Spinal cord (tissue), 10 donors: ENCODE data around the gene KLK4. TPM values are rescaled to one million over a fixed set of nuclear protein-coding genes. Genes with fewer than 3 reads are reported as not detected.
"Not testable (repeated sequence)": the region's sequence is repeated elsewhere in the genome, so short reads cannot be mapped to it uniquely, and the experiment has no call there.

Source experiments
- DNase-seq, 6 donors: peaks; one replicate each; pipeline versions ENCODE4 v3.0.0 to v3.0.0-alpha.2; 2013 to 2015; ENCODE audit warnings: low spot score in 6 of 6, low read depth in 4 of 6
- H3K27ac ChIP-seq: one replicate; pipeline ENCODE4 v1.5.1; 2013; ENCODE audit warnings: low read depth, low read length, control low read depth
- H3K27me3 ChIP-seq: one replicate; pipeline ENCODE4 v1.6.1; 2013; ENCODE audit warnings: low read length; ENCODE audit not compliant: control insufficient read depth, insufficient read depth
- H3K36me3 ChIP-seq: one replicate; pipeline ENCODE4 v1.6.1; 2013; ENCODE audit warnings: low read length; ENCODE audit not compliant: control insufficient read depth, insufficient read depth
- H3K4me1 ChIP-seq: one replicate; pipeline ENCODE4 v1.6.1; 2013; ENCODE audit warnings: low read length; ENCODE audit not compliant: control insufficient read depth, insufficient read depth
- H3K4me3 ChIP-seq: one replicate; pipeline ENCODE4 v1.5.1; 2013; ENCODE audit warnings: low read depth, low read length, control low read depth
- H3K9me3 ChIP-seq: one replicate; pipeline ENCODE4 v1.6.1; 2013; ENCODE audit warnings: low read length; ENCODE audit not compliant: control insufficient read depth, insufficient read depth
- WGBS: methylation state at CpG from one replicate; pipeline ENCODE4 v1.1.5; 2013; ENCODE audit warnings: missing lambda C conversion rate; ENCODE audit not compliant: insufficient coverage; 5-methylcytosine and 5-hydroxymethylcytosine counted together
- polyA plus RNA-seq, 2 donors: library from polyadenylated mRNA; unstranded; fragments of 120-200 nt; gene quantifications; one replicate each; pipeline ENCODE4 v1.2.1, GENCODE V29; 2013; ENCODE audit not compliant: insufficient read length in 2 of 2
- total RNA-seq, 2 donors: library from RNA; depleted of rRNA in 1 of 2; stranded (reverse); fragments of 120-200 nt in 1 of 2; fragments of >200 nt in 1 of 2; gene quantifications; one replicate each; pipeline versions ENCODE4 v1.2.3 to v1.2.4, GENCODE V29; 2013 to 2014
- donor health status: healthy.

KLK4 gene
- total and polyA plus RNA-seq, 4 donors: 0.59 to 1.9 (median 1.6) TPM; not detected in 1

GRCh38 chr19:50899569-50899968 lies 11.6 kb downstream of the KLK4 start:
- WGBS: 71% methylated on average over 1 of the region's 3 CpGs
- H3K27ac ChIP-seq: no peak overlapping the region
- no peak for DNase-seq
- no peaks in the 10 kb centered on the region for H3K4me1 ChIP-seq
- no peaks in the 10 kb centered on the region for H3K36me3 ChIP-seq
- no peaks in the 10 kb centered on the region for H3K27me3 ChIP-seq
- H3K9me3 ChIP-seq: no peaks in the 10 kb centered on the region
- no peak overlapping the region for H3K4me3 ChIP-seq

- Histone ChIP-seq H3K4me1 (no peaks in the 10 kb centered on the region), H3K4me3 (no peak overlapping the region), H3K27me3 (no peaks in the 10 kb centered on the region), H3K9me3 (no peaks in the 10 kb centered on the region), H3K36me3 (no peaks in the 10 kb centered on the region), H3K27ac (no peak overlapping the region)
- WGBS: no CpG with 5 or more reads among the region's 4 CpGs
- no peak for DNase-seq
Observed at GRCh38 chr19:50898018-50898417, 13.2 kb downstream of the KLK4 start.

GRCh38 chr19:50897612-50898011 lies 13.6 kb downstream of the KLK4 start:
- no peak for DNase-seq
- H3K4me1 ChIP-seq: no peaks in the 10 kb centered on the region
- no peak overlapping the region for H3K27ac ChIP-seq
- H3K36me3 ChIP-seq: no peaks in the 10 kb centered on the region
- 71% methylated on average over 3 of the region's 3 CpGs for WGBS
- no peaks in the 10 kb centered on the region for H3K27me3 ChIP-seq
- H3K4me3 ChIP-seq: no peak overlapping the region
- no peaks in the 10 kb centered on the region for H3K9me3 ChIP-seq

GRCh38 chr19:50897191-50897607 lies 14.0 kb downstream of the KLK4 start:
- no peaks in the 10 kb centered on the region for H3K36me3 ChIP-seq
- no peak for DNase-seq
- H3K4me3 ChIP-seq: no peak overlapping the region
- no peaks in the 10 kb centered on the region for H3K9me3 ChIP-seq
- H3K27ac ChIP-seq: no peak overlapping the region
- no CpG with 5 or more reads among the region's 3 CpGs for WGBS
- no peaks in the 10 kb centered on the region for H3K27me3 ChIP-seq
- no peaks in the 10 kb centered on the region for H3K4me1 ChIP-seq

- H3K36me3 ChIP-seq: no peaks in the 10 kb centered on the region
- H3K27me3 ChIP-seq: no peaks in the 10 kb centered on the region
- H3K4me1 ChIP-seq: no peaks in the 10 kb centered on the region
- H3K9me3 ChIP-seq: no peaks in the 10 kb centered on the region
- H3K27ac ChIP-seq: no peak overlapping the region
- 94% methylated on average over 2 of the region's 6 CpGs for WGBS
- no peak for DNase-seq
- H3K4me3 ChIP-seq: no peak overlapping the region
Observed at GRCh38 chr19:50896591-50897190, 14.5 kb downstream of the KLK4 start.

GRCh38 chr19:50896089-50896590 lies 15.1 kb downstream of the KLK4 start:
- not testable (repeated sequence) for H3K36me3 ChIP-seq, H3K4me1 ChIP-seq, H3K9me3 ChIP-seq, H3K4me3 ChIP-seq, H3K27me3 ChIP-seq, DNase-seq, H3K27ac ChIP-seq
- WGBS: 91% methylated on average over 7 of the region's 9 CpGs

- no peak for DNase-seq
- Histone ChIP-seq H3K27me3 (no peaks in the 10 kb centered on the region), H3K4me3 (no peak overlapping the region), H3K9me3 (no peaks in the 10 kb centered on the region), H3K4me1 (no peaks in the 10 kb centered on the region), H3K36me3 (no peaks in the 10 kb centered on the region), H3K27ac (no peak overlapping the region)
- WGBS: 73% methylated on average over 10 of the region's 10 CpGs
Observed at GRCh38 chr19:50894478-50895356, 16.5 kb downstream of the KLK4 start.

- WGBS: 86% methylated on average over 15 of the region's 18 CpGs
- peaks cover 5% of the 10 kb centered on the region for H3K27me3 ChIP-seq
- H3K27ac ChIP-seq: no peak overlapping the region
- no peaks in the 10 kb centered on the region for H3K4me1 ChIP-seq
- no peaks in the 10 kb centered on the region for H3K9me3 ChIP-seq
- no peak overlapping the region for H3K4me3 ChIP-seq
- H3K36me3 ChIP-seq: no peaks in the 10 kb centered on the region
- no peak for DNase-seq
Observed at GRCh38 chr19:50893047-50893736, 18.0 kb downstream of the KLK4 start.

- no peaks in the 10 kb centered on the region for H3K9me3 ChIP-seq
- peaks cover 11% of the 10 kb centered on the region for H3K27me3 ChIP-seq
- H3K27ac ChIP-seq: no peak overlapping the region
- no CpG with 5 or more reads among the region's 5 CpGs for WGBS
- no peak overlapping the region for H3K4me3 ChIP-seq
- H3K4me1 ChIP-seq: no peaks in the 10 kb centered on the region
- no peak for DNase-seq
- H3K36me3 ChIP-seq: no peaks in the 10 kb centered on the region
Observed at GRCh38 chr19:50891253-50891625, 20.0 kb downstream of the KLK4 start.
